Gastrocnemius medialis (tissue), 4 donors: ENCODE measurements around the gene GIMAP8. TPM values are rescaled to one million over a fixed set of nuclear protein-coding genes. Genes with fewer than 3 reads are reported as not detected.
"Not testable (repeated sequence)": the region's sequence is repeated elsewhere in the genome, so short reads cannot be mapped to it uniquely, and the experiment has no call there.

Experiments used
- ATAC-seq, 2 donors: fragments of 150-250 bp; one replicate each; pipeline ENCODE4 v1.9.1; 2016
- DNase-seq, 2 donors: peaks; one replicate each; pipeline ENCODE4 v3.0.0-alpha.2; 2019
- H3K27ac ChIP-seq, 4 donors: fragments of 200-600 bp; sonication (generic); 1 replicate in 1 of 4; 2 replicates in 3 of 4; pipeline ENCODE4 v1.5.1; 2016 to 2018; ENCODE audit warnings: mild to moderate bottlenecking in 2 of 4, moderate library complexity in 1 of 4
- H3K27me3 ChIP-seq, 3 donors: fragments of 200-600 bp; sonication (generic) in 2 of 3; 1 replicate in 1 of 3; 2 replicates in 2 of 3; pipeline versions ENCODE4 v1.5.1 to v1.6.0; 2016 to 2019; ENCODE audit warnings: mild to moderate bottlenecking in 1 of 3, moderate library complexity in 1 of 3
- H3K36me3 ChIP-seq, 2 donors: fragments of 200-600 bp; sonication (generic) in 1 of 2; one replicate each; pipeline ENCODE4 v1.5.1; 2017 to 2018
- H3K4me1 ChIP-seq, 2 donors: fragments of 200-600 bp; sonication (generic) in 1 of 2; one replicate each; pipeline ENCODE4 v1.5.1; 2016 to 2017; ENCODE audit warnings: mild to moderate bottlenecking in 2 of 2
- H3K4me3 ChIP-seq, 4 donors: fragments of 200-600 bp; sonication (generic) in 3 of 4; 1 replicate in 1 of 4; 2 replicates in 3 of 4; pipeline ENCODE4 v1.5.1; 2016 to 2019; ENCODE audit warnings: mild to moderate bottlenecking in 2 of 4
- H3K9me3 ChIP-seq, 3 donors: fragments of 200-600 bp; sonication (generic) in 2 of 3; 1 replicate in 1 of 3; 2 replicates in 2 of 3; pipeline ENCODE4 v1.5.1; 2016 to 2019
- POLR2A ChIP-seq, 2 donors: fragments of 450-650 bp; IDR thresholded peaks; one replicate each; pipeline ENCODE4 v1.6.1; 2017; ENCODE audit warnings: antibody characterized with exemption in 2 of 2, mild to moderate bottlenecking in 2 of 2, moderate library complexity in 2 of 2
- in situ Hi-C, 4 donors: fragments of 200-750 bp; cut with MboI; loops; one replicate each; pipeline versions ENCODE4 v1.15.0 to v1.8.0; 2017; ENCODE audit warnings: low sequenced_read_pairs in 4 of 4
- intact Hi-C: fragments of 100-400 bp; cut with DNase I; formaldehyde crosslinking; loops from one replicate; pipeline ENCODE4 v1.15.1; 2023; ENCODE audit warnings: low total_unique reads
- total RNA-seq, 4 donors: library from RNA; depleted of rRNA; stranded (reverse); fragments of >200 nt; gene quantifications; one replicate each; pipeline versions ENCODE4 v1.1.0 to v1.2.3, GENCODE V29; 2016
- TF ChIP-seq, protein P1 (sequence below), 5 experiments: fragments of 450-650 bp in 3 of 5; fragments of 200-600 bp in 2 of 5; sonication (generic) in 2 of 5; IDR thresholded peaks in 4 of 5; conservative IDR thresholded peaks in 1 of 5; 1 replicate in 4 of 5; 2 replicates in 1 of 5; pipeline ENCODE4 v1.5.1; 2016 to 2019; ENCODE audit warnings: antibody characterized with exemption in 5 of 5, mild to moderate bottlenecking in 3 of 5, moderate library complexity in 3 of 5

GIMAP8 gene
- total RNA-seq, 4 donors from 2014 or later = 5.4 to 10.4 (median 7.1) TPM

DNA sequence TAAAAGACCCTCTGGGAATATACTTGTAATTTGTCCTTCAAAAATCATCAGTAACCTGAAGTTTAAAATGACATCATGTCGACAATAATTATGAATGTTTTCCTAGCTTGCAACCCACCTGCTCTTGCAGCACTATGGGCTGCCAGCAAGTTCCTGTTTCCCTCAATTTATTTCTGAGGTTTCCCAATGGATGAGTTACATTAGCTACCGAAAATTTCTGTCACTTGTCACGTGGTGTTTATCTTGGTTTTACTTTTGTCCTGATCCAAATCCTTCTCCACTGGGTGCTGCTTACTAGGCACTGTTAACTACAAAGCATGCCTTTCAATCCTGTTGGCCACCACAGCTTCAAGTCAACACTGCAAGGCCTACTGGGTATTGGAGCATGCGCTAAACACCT lies 31.5 kb downstream of the GIMAP8 start:
- no peak for TF ChIP-seq POLR2A (IDR thresholded peaks at IDR 0.05)
- TF ChIP-seq, protein P1, sequence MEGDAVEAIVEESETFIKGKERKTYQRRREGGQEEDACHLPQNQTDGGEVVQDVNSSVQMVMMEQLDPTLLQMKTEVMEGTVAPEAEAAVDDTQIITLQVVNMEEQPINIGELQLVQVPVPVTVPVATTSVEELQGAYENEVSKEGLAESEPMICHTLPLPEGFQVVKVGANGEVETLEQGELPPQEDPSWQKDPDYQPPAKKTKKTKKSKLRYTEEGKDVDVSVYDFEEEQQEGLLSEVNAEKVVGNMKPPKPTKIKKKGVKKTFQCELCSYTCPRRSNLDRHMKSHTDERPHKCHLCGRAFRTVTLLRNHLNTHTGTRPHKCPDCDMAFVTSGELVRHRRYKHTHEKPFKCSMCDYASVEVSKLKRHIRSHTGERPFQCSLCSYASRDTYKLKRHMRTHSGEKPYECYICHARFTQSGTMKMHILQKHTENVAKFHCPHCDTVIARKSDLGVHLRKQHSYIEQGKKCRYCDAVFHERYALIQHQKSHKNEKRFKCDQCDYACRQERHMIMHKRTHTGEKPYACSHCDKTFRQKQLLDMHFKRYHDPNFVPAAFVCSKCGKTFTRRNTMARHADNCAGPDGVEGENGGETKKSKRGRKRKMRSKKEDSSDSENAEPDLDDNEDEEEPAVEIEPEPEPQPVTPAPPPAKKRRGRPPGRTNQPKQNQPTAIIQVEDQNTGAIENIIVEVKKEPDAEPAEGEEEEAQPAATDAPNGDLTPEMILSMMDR (IDR thresholded peaks at IDR 0.05 in 4 of 5, conservative IDR thresholded peaks at IDR 0.05 in 1 of 5) = no peak
- Histone ChIP-seq H3K9me3 (no peaks in the 10 kb centered on the region), H3K36me3 (no peaks in the 10 kb centered on the region), H3K4me3 (no peak overlapping the region), H3K27ac (peak overlapping the region in 3 of 4 donors; percentile 28 to 68 (median 62)), H3K4me1 (peaks cover 0 to 10% of the 10 kb centered on the region in 2 donors), H3K27me3 (no peaks in the 10 kb centered on the region)
- intact Hi-C loops = no loop called here
- in situ Hi-C loops = no loop called here
- no peak for ATAC-seq
- DNase-seq = no peak

GRCh38 chr7:150483514-150483913 lies 33.1 kb downstream of the GIMAP8 start:
- H3K27me3 ChIP-seq, in situ Hi-C loops, H3K9me3 ChIP-seq, intact Hi-C loops, H3K4me1 ChIP-seq, H3K36me3 ChIP-seq: not testable (repeated sequence)
- peak overlapping the region in 1 of 4 donors; percentile 17 for H3K4me3 ChIP-seq
- peak in 1 of 2 donors; percentile 24 for DNase-seq
- peak overlapping the region in 3 of 4 donors; percentile 54 to 68 (median 54) for H3K27ac ChIP-seq
- ATAC-seq = peak in 1 of 2 donors; percentile 39

GRCh38 chr7:150484071-150484470 lies 33.6 kb downstream of the GIMAP8 start:
- DNase-seq, intact Hi-C loops, H3K9me3 ChIP-seq, H3K4me1 ChIP-seq, H3K27me3 ChIP-seq, in situ Hi-C loops, H3K36me3 ChIP-seq: not testable (repeated sequence)
- H3K27ac ChIP-seq = peak overlapping the region in 3 of 4 donors; percentile 54 to 57 (median 54)
- ATAC-seq = peak in 1 of 2 donors; percentile 30
- peak overlapping the region in 1 of 4 donors; percentile 17 for H3K4me3 ChIP-seq

GRCh38 chr7:150487625-150488024 lies 37.2 kb downstream of the GIMAP8 start:
- Histone ChIP-seq H3K9me3 (no peaks in the 10 kb centered on the region), H3K4me3 (no peak overlapping the region), H3K27me3 (no peaks in the 10 kb centered on the region), H3K4me1 (no peaks in the 10 kb centered on the region), H3K36me3 (no peaks in the 10 kb centered on the region), H3K27ac (no peak overlapping the region)
- TF ChIP-seq, protein P1 (IDR thresholded peaks at IDR 0.05 in 4 of 5, conservative IDR thresholded peaks at IDR 0.05 in 1 of 5) = no peak
- no peak for TF ChIP-seq POLR2A (IDR thresholded peaks at IDR 0.05)
- no peak for ATAC-seq
- in situ Hi-C loops = no loop called here
- DNase-seq = no peak
- intact Hi-C loops = no loop called here

DNA sequence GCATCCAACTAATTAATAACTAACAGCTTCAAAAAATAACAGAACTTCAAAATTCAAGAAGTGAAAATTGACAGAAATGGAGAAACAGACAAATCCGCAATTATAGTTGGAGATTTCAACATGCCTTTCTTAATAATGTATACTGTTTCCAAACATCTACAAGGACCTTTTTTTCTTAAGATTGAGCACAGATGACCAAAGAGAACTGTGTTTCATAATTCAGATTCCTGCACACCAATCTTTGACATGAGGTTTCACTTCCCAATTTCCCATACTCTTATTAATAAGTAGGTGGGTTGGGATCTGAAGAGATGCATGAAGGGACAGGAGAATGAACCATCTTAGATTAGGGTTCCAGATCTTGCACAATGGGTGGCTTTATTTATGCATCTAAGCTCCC lies 39.4 kb downstream of the GIMAP8 start:
- TF ChIP-seq POLR2A (IDR thresholded peaks at IDR 0.05) = no peak
- TF ChIP-seq, protein P1 (IDR thresholded peaks at IDR 0.05 in 4 of 5, conservative IDR thresholded peaks at IDR 0.05 in 1 of 5) = no peak
- Histone ChIP-seq H3K36me3 (no peaks in the 10 kb centered on the region), H3K27ac (no peak overlapping the region), H3K27me3 (no peaks in the 10 kb centered on the region), H3K9me3 (no peaks in the 10 kb centered on the region), H3K4me3 (no peak overlapping the region), H3K4me1 (no peaks in the 10 kb centered on the region)
- no peak for DNase-seq
- intact Hi-C loops = no loop called here
- in situ Hi-C loops = no loop called here
- ATAC-seq = no peak

DNA sequence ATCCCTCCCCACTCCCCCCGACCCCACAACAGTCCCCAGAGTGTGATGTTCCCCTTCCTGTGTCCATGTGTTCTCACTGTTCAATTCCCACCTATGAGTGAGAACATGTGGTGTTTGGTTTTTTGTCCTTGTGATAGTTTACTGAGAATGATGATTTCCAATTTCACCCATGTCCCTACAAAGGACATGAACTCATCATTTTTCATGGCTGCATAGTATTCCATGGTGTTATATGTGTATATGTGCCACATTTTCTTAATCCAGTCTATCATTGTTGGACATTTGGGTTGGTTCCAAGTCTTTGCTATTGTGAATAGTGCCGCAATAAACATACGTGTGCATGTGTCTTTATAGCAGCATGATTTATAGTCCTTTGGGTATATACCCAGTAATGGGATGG lies 43.0 kb downstream of the GIMAP8 start:
- H3K4me1 ChIP-seq, in situ Hi-C loops, ATAC-seq: not testable (repeated sequence)

More for the DNA sequence above, 43.0 kb downstream of the GIMAP8 start:
- DNase-seq, H3K9me3 ChIP-seq, H3K27me3 ChIP-seq, H3K4me3 ChIP-seq, H3K36me3 ChIP-seq, intact Hi-C loops, H3K27ac ChIP-seq: not testable (repeated sequence)
